Endothelial cell of umbilical vein (primary cell): ENCODE results near the gene UGCG. TPM values are rescaled to one million over a fixed set of nuclear protein-coding genes. Genes with fewer than 3 reads are reported as not detected.

ENCODE experiments used
- BruUV-seq: library from RNA; stranded (reverse); fragments of 400-500 nt; replicated peaks from 2 replicates; lab custom pipeline; 2021; lab: Mats Ljungman, UMichigan
- CTCF ChIA-PET: fragments of 300-600, 350-600 bp; sonication (Branson Sonifier 250); formaldehyde crosslinking; loops from one replicate; lab custom pipeline; 2021; ENCODE audit warnings: antibody characterized with exemption, inconsistent platforms; lab: Charles Lee
- POLR2A ChIA-PET: fragments of 300-600, 350-600 bp; sonication (Branson Sonifier 250); formaldehyde crosslinking; loops from one replicate; lab custom pipeline; 2021; ENCODE audit warnings: antibody characterized with exemption, inconsistent platforms; lab: Charles Lee
- DNase-seq: peaks from one replicate; pipeline ENCODE4 v3.0.0-alpha.2; 2011; ENCODE audit warnings: low read depth, low spot score
- FAIRE-seq: peaks from 2 replicates; lab custom pipeline; 2011; peaks lifted over from hg19 to GRCh38; lab: Jason Lieb, UNC
- H2AFZ ChIP-seq: 2 replicates; pipeline ENCODE4 v1.6.0; 2012; ENCODE audit warnings: low read depth, low read length, control low read depth, inconsistent platforms
- H3K27ac ChIP-seq: 2 replicates; pipeline ENCODE4 v1.5.1; 2011; ENCODE audit warnings: low read depth, mild to moderate bottlenecking, control low read depth, low read length, moderate library complexity; ENCODE audit not compliant: insufficient read depth
- H3K27me3 ChIP-seq, 2 experiments: 2 replicates each; pipeline versions ENCODE4 v1.6.0 to v1.6.1; 2011; ENCODE audit warnings: low read length in 2 of 2, mixed read lengths in 1 of 2; ENCODE audit not compliant: control insufficient read depth in 2 of 2, insufficient read depth in 2 of 2
- H3K36me3 ChIP-seq, 2 experiments: 2 replicates in 1 of 2; 3 replicates in 1 of 2; pipeline ENCODE4 v1.5.1; 2011; ENCODE audit warnings: low read length in 2 of 2, mild to moderate bottlenecking in 1 of 2, moderate library complexity in 1 of 2; ENCODE audit not compliant: control insufficient read depth in 2 of 2, insufficient read depth in 2 of 2; ENCODE audit errors: extremely low read depth in 1 of 2
- H3K4me1 ChIP-seq: 3 replicates; pipeline ENCODE4 v1.5.1; 2011; ENCODE audit warnings: mild to moderate bottlenecking, low read length; ENCODE audit not compliant: control insufficient read depth, insufficient read depth; ENCODE audit errors: extremely low read depth
- H3K4me2 ChIP-seq: 2 replicates; pipeline ENCODE4 v1.6.1; 2011; ENCODE audit warnings: low read length, control low read depth, mixed read lengths; ENCODE audit not compliant: insufficient read depth
- H3K4me3 ChIP-seq, 3 experiments: fragments of 200-600 bp in 1 of 3; sonication (generic), shearing (Covaris generic) in 1 of 3; replicated peaks in 1 of 3; 2 replicates each; pipeline ENCODE4 v1.5.1; 2011 to 2016; ENCODE audit warnings: control low read depth in 3 of 3, low read length in 3 of 3, mild to moderate bottlenecking in 2 of 3, inconsistent platforms in 1 of 3, low read depth in 1 of 3, moderate library complexity in 1 of 3; ENCODE audit not compliant: insufficient read depth in 1 of 3
- H3K79me2 ChIP-seq: 2 replicates; pipeline ENCODE4 v1.6.0; 2012; ENCODE audit warnings: low read length, inconsistent platforms; ENCODE audit not compliant: control insufficient read depth, insufficient read depth
- H3K9ac ChIP-seq: replicated peaks from 2 replicates; pipeline ENCODE3; 2011; ENCODE audit warnings: low read length, control low read depth; ENCODE audit not compliant: insufficient read depth; ENCODE audit errors: extremely low read depth
- H3K9me1 ChIP-seq: replicated peaks from 3 replicates; pipeline ENCODE4 v1.6.0; 2011; ENCODE audit warnings: mild to moderate bottlenecking, low read length; ENCODE audit not compliant: control insufficient read depth, insufficient read depth; ENCODE audit errors: extremely low read depth
- H3K9me3 ChIP-seq: replicated peaks from 2 replicates; pipeline ENCODE4 v1.5.1; 2012; ENCODE audit warnings: low read length, inconsistent platforms; ENCODE audit not compliant: control insufficient read depth, insufficient read depth
- H4K20me1 ChIP-seq: replicated peaks from 2 replicates; pipeline ENCODE3; 2011; ENCODE audit warnings: mild to moderate bottlenecking, low read length; ENCODE audit not compliant: control insufficient read depth, insufficient read depth; ENCODE audit errors: extremely low read depth
- EZH2 ChIP-seq: IDR thresholded peaks from 2 replicates; pipeline ENCODE4 v1.6.1; 2012; ENCODE audit warnings: borderline replicate concordance, low read depth, mild to moderate bottlenecking, moderate library complexity, low read length, inconsistent platforms; ENCODE audit not compliant: severe bottlenecking
- FOS ChIP-seq: IDR thresholded peaks from 2 replicates; pipeline ENCODE4 v1.6.1; 2011; ENCODE audit warnings: mild to moderate bottlenecking, low read length, moderate library complexity, borderline replicate concordance; ENCODE audit not compliant: insufficient read depth
- GATA2 ChIP-seq: IDR thresholded peaks from 2 replicates; pipeline ENCODE4 v1.7.0; 2011; ENCODE audit warnings: low read depth, mild to moderate bottlenecking, moderate library complexity, mixed read lengths, low read length; ENCODE audit not compliant: insufficient read length, insufficient read depth
- MYC ChIP-seq: IDR thresholded peaks from one replicate; pipeline ENCODE4 v1.6.1; 2011; ENCODE audit warnings: mild to moderate bottlenecking, low read depth, low read length
- POLR2A ChIP-seq: IDR thresholded peaks from 2 replicates; pipeline ENCODE4 v1.6.1; 2012; ENCODE audit warnings: low read depth, mild to moderate bottlenecking, control low read depth, low read length
- POLR2AphosphoS5 ChIP-seq: IDR thresholded peaks from 2 replicates; pipeline ENCODE4 v1.6.1; 2012; ENCODE audit warnings: low read depth, mild to moderate bottlenecking, control low read depth, low read length, moderate library complexity; ENCODE audit not compliant: insufficient read depth
- dilution Hi-C: fragments of 300-500 bp; cut with MboI; formaldehyde crosslinking; loops from one replicate; pipeline ENCODE4 v1.15.0; 2019; ENCODE audit warnings: low sequenced_read_pairs; ENCODE audit not compliant: extremely low pct_ligation_motif_present
- intact Hi-C: fragments of 100-400 bp; cut with micrococcal nuclease; formaldehyde crosslinking; loops from one replicate; pipeline ENCODE4 v1.10.0; 2022
- polyA plus RNA-seq, 4 experiments: library from polyadenylated mRNA; depleted of rRNA in 3 of 4; stranded (reverse) in 3 of 4; unstranded in 1 of 4; fragments of >200 nt; gene quantifications; 2 replicates each; pipeline versions ENCODE4 v1.2.1 to v1.2.3, GENCODE V29; 2011 to 2012; ENCODE audit warnings: missing spikeins in 1 of 4
- total RNA-seq: library from RNA; stranded (reverse); gene quantifications from 2 replicates; pipeline ENCODE4 v1.2.3, GENCODE V29; 2021
- TF ChIP-seq, protein P1 (sequence below): IDR thresholded peaks from 2 replicates; pipeline ENCODE4 v1.6.1; 2011; ENCODE audit not compliant: insufficient read depth, insufficient read length
- TF ChIP-seq, protein P2 (sequence below), 2 donors: IDR thresholded peaks; 1 replicate in 1 of 2; 2 replicates in 1 of 2; pipeline ENCODE4 v1.5.1; 2011; ENCODE audit warnings: low read length in 2 of 2, mild to moderate bottlenecking in 2 of 2, moderate library complexity in 2 of 2, control low read depth in 1 of 2, inconsistent platforms in 1 of 2, low read depth in 1 of 2; ENCODE audit not compliant: insufficient read depth in 1 of 2; ENCODE audit errors: extremely low read depth in 1 of 2

UGCG gene
- total and polyA plus RNA-seq, 2 donors (not counting 3 experiments of a cell fraction or from before 2014, with no cell fraction given): 28.5 to 38.5 TPM

DNA sequence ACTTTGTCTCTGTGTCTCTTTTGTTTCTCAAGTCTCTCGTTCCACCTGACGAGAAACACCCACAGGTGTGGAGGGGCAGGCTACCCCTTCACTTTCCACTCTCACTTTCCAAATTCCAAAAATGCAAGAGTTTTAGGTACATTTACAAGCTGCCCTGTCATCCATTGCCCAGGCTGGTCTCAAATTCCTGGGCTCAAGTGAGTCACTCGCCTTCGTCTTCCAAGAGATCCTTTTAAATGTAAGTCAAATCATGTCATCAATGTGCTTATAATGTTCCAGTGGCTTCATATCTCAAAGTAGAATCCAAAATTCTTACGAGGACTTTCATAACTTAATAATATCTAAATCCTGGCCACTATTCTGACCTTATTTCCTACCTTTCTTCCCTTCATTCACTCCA is 20.4 kb upstream of the UGCG start:
- H3K36me3 ChIP-seq: no peaks in the 10 kb centered on the region
- H2AFZ ChIP-seq: no peak overlapping the region
- DNase-seq (no peak), FAIRE-seq (no peak)
- dilution Hi-C loops: no loop called here
- H3K9ac ChIP-seq: no peak overlapping the region
- no peak overlapping the region for H3K4me2 ChIP-seq
- no peak overlapping the region for H3K27ac ChIP-seq
- ChIA-PET CTCF (no interaction called here), POLR2A (no interaction called here)
- H3K4me1 ChIP-seq: no peaks in the 10 kb centered on the region
- intact Hi-C loops: no loop called here
- no TSS peak for BruUV-seq
- H3K4me3 ChIP-seq: no peak overlapping the region
- no peaks in the 10 kb centered on the region for H3K27me3 ChIP-seq
- H3K9me3 ChIP-seq: no peaks in the 10 kb centered on the region
- TF ChIP-seq FOS (no peak), MYC (no peak), GATA2 (no peak), EZH2 (no peak), POLR2A (no peak), POLR2AphosphoS5 (no peak)
- TF ChIP-seq, protein P1, sequence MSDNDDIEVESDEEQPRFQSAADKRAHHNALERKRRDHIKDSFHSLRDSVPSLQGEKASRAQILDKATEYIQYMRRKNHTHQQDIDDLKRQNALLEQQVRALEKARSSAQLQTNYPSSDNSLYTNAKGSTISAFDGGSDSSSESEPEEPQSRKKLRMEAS: no peak
- TF ChIP-seq, protein P2, sequence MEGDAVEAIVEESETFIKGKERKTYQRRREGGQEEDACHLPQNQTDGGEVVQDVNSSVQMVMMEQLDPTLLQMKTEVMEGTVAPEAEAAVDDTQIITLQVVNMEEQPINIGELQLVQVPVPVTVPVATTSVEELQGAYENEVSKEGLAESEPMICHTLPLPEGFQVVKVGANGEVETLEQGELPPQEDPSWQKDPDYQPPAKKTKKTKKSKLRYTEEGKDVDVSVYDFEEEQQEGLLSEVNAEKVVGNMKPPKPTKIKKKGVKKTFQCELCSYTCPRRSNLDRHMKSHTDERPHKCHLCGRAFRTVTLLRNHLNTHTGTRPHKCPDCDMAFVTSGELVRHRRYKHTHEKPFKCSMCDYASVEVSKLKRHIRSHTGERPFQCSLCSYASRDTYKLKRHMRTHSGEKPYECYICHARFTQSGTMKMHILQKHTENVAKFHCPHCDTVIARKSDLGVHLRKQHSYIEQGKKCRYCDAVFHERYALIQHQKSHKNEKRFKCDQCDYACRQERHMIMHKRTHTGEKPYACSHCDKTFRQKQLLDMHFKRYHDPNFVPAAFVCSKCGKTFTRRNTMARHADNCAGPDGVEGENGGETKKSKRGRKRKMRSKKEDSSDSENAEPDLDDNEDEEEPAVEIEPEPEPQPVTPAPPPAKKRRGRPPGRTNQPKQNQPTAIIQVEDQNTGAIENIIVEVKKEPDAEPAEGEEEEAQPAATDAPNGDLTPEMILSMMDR (IDR thresholded peaks at IDR 0.05; ENCODE audit: extremely low read depth in 1 of 2, insufficient read depth in 1 of 2, low read depth in 1 of 2, low read length in 2 of 2): no peak
- H3K79me2 ChIP-seq: no peaks in the 10 kb centered on the region
- no peaks in the 10 kb centered on the region for H3K9me1 ChIP-seq
- no peaks in the 10 kb centered on the region for H4K20me1 ChIP-seq
